Measurements from ENCODE around the gene PLCL2.

Gene PLCL2

GRCh38 chr3:17011728-17012338 is 127.1 kb downstream of the PLCL2 start:
- no peak for DNase-seq (ENCODE audit: low spot score)

- DNase-seq (ENCODE audit: low spot score) = no peak
Measured at GRCh38 chr3:17013050-17013449, 128.3 kb downstream of the PLCL2 start.

- no peak for DNase-seq (ENCODE audit: low spot score)
Measured at GRCh38 chr3:17013571-17013970, 128.8 kb downstream of the PLCL2 start.

DNA sequence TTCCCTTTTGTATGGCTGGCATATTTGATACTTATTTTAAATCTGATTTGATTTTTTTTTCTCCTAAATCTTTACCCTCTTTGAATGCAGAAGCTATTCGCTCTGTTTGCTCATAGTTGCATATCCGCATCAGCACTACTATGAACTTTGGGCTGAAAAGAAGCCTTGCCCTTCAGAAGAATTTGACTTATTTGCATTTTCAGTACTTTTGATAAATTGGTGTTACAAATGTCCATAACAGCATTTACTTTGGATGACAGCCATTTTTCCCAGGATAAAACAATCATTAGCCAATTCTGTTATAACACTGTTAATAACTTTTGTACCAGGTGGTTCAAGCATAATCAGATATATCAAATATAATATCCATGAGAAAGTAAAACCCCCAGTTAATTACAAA is 129.5 kb downstream of the PLCL2 start:
- DNase-seq (ENCODE audit: low spot score) = no peak

DNA sequence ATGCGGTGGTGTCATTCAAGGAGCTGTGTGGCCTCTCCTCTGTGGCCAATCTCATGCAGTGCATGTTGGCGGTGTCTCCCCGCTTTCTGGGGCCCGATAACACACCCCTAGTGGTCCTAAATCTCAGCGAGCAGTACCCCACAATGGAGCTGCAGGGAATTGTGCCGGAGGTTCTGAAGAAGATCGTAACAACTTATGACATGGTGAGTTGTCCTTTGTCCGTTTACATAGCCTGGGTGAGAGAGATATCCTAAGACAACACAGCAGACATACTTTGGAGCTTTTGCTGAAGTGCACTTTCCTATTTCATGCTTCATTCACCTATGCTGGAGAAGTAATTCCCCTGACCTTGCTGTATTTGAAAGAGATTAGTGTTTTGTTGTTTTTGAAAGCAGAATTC is 130.0 kb downstream of the PLCL2 start:
- no peak for DNase-seq (ENCODE audit: low spot score)

DNA sequence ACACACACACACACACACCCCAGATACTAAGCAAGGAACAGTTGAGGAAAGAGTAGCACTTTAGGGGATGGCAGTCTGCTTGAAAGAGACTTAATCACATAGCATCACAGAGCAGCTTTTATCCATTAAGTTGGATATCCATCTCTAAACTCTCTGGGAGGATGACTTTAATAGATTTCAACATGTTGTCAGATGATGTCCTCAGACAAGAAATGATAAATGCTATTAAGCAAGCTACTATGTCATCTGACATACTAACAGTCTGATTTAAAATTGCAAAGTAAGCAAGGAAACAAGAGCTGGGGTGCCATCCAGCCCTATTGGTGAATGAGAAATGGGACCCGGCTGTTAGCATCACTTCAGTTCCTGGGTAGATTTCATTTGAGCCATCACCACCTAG is 136.9 kb downstream of the PLCL2 start:
- no peak for DNase-seq (ENCODE audit: low spot score)

DNA sequence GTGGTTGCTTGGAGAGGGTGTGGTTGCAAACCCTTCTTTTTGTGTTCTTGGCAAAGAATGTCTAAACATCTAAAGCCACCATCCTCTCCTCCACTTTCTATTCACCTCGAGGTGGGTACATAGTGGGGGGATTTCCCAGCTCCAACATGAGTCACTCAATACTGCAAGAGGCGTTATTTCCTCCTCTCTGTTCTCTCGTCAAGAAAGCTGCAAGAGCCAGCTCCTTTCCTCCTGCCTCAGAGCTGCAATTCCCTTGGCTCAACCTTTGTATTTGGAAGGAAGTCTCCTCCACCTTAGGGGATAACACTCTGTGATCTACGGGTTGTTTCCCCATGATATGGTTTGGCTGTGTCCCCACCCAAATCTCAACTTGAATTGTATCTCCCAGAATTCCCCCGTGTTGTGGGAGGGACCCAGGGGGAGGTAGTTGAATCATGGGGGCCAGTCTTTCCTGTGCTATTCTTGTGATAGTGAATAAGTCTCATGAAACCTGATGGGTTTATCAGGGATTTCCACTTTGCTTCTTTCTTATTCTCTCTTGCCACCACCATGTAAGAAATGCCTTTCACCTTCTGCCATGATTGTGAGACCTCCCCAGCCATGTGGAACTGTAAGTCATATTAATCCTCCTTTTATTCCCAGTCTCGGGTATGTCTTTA is 138.4 kb downstream of the PLCL2 start:
- DNase-seq (ENCODE audit: low spot score) = peak; percentile 45

- no peak for DNase-seq (ENCODE audit: low spot score)
Measured at GRCh38 chr3:17025594-17026139, 140.9 kb downstream of the PLCL2 start.

DNA sequence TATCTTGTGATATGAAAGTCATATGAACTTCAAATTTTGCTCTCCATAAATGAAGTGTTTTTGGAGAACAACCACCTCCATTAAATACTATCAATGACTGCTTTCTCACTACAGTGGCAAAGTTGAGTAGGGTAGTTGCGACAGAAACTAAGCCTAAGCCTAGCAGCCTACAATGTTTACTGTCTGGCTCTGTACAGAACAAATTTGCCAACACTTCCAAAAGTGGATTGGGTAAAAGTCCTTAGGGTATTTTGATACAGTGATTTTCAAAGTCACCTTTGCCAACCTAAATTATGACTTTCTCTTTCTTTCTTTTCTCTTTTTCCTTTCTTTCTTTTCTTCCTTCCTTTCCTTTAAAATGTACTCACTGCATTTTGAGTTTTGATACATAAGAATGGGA is 142.6 kb downstream of the PLCL2 start:
- no peak for DNase-seq (ENCODE audit: low spot score)

DNA sequence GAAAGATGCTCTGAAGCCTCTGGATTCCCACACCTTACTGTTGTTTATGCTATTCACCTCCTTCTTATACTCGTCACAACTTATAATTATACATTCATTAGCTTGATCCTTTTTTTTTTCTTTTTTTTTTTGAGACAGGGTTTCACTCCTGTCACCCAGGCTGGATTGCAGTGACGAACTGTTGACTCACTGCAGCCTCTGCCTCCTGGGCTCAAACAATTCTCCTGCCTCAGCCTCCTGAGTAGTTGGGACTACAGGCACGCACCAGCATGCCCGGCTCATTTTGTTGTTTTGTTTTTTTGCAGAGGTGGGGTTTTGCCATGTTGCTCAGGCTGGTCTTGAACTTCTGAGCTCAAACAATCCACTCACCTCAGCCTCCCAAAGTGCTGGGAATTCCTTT is 143.6 kb downstream of the PLCL2 start:
- DNase-seq (ENCODE audit: low spot score) = no peak

- DNase-seq (ENCODE audit: low spot score) = no peak
Measured at GRCh38 chr3:17030438-17030837, 145.7 kb downstream of the PLCL2 start.

- no peak for DNase-seq (ENCODE audit: low spot score)
Measured at GRCh38 chr3:17030956-17031652, 146.3 kb downstream of the PLCL2 start.

DNA sequence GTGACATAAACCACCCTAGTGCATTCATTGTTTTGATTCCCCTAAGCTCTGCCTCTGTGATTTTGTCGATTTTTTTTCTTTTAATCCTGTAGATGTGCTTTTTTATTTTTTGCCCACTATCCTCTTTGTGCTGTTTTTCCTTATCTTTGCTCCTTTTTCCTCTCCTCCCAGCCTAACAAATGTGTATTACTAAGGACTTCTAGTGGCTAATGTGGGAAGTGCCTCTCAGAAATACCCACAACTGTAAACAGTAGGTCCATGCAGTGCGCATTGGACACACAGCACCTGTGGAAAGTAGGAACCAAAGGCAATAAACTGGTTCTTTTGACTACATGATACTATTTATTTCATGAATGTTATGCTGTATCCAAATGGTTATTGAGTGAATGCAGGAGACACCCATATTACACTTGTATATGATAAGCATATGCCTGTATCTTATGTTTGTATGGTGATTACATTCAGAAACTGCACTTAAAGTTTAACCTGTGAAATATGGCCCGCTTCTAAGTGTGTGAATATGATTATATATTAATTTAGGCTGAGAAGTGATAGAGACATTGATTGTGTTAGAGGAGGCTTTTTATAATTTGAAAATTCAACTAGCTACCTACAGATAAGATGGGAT is 147.8 kb downstream of the PLCL2 start:
- DNase-seq (ENCODE audit: low spot score) = no peak

- DNase-seq (ENCODE audit: low spot score) = no peak
Measured at GRCh38 chr3:17033516-17034168, 148.9 kb downstream of the PLCL2 start.

- DNase-seq (ENCODE audit: low spot score) = no peak
Measured at GRCh38 chr3:17035033-17035432, 150.3 kb downstream of the PLCL2 start.

GRCh38 chr3:17035966-17036365 is 151.2 kb downstream of the PLCL2 start:
- no peak for DNase-seq (ENCODE audit: low spot score)

GRCh38 chr3:17038141-17038540 is 153.4 kb downstream of the PLCL2 start:
- no peak for DNase-seq (ENCODE audit: low spot score)

GRCh38 chr3:17038900-17039553 is 154.3 kb downstream of the PLCL2 start:
- no peak for DNase-seq (ENCODE audit: low spot score)

DNA sequence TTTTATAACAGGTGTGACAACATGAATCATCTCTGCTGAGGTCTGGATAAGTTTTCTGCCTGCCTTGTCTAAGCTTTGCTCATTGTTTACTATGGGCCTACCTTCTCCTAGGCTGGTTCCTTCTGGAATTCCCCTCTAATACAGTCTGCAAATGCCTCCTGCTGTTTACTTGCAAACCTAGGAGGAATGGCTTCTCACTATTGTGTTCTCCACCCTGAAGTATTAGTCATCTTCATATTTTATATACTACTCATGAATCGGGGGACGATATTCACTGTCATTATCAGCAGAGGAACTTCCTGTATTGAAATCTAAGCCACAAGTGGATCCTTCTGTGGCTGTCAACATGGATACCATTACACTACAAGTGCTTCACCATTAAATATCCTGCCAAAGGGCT is 154.8 kb downstream of the PLCL2 start:
- DNase-seq (ENCODE audit: low spot score) = peak; percentile 15

DNA sequence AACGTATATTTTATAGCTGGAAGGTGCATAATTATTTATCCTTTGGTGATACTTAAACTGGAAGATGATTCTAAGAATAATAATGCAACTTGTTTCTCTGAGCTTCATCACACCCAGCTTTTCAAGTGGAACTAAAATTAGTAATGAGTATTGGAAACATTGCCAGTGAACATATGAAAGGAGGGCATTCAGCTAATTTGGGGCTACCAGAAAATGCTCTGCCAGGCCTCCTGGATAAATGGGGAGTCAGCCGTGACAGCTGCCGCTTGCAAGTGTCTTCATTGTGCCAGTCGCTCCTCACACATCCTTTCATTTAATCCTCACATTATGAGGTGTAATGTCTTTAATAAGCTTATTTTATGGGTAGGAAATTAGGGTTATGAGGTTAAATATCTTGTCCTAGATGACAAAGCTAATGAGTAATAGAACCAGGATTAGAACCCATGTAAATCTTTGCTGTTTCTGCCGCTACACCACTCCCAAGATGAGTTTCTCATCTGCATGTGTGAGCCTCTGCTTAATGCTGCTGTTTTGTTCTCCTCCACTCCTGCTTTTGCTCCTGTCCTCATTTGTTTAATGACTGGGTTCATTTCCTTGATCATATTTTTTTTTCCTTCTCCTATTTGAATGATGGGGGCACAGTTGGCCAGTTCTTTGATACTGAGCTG is 155.7 kb downstream of the PLCL2 start:
- DNase-seq (ENCODE audit: low spot score) = no peak

- DNase-seq (ENCODE audit: low spot score) = no peak
Measured at GRCh38 chr3:17040990-17041377, 156.2 kb downstream of the PLCL2 start.

All from CD4-positive, alpha-beta T cell treated with Interleukin-6 at 100 ng/mL for 8 hours (primary cell).